Measurements from ENCODE around the gene PRDM10. TPM values are rescaled to one million over a fixed set of nuclear protein-coding genes. Genes with fewer than 3 reads are reported as not detected.

PRDM10 gene
- total RNA-seq, 6 donors from 2014 or later, result 6.8 to 13.9 (median 12.7) TPM

GRCh38 chr11:129978447-129978846 lies 24.2 kb downstream of the PRDM10 start:
- WGBS, 2 donors, result 92 to 95% methylated on average over 6 of the region's 6 CpGs
- no peak for ATAC-seq (ENCODE audit: low FRiP score in 2 of 2)
- Histone ChIP-seq H3K4me3 (no peak overlapping the region), H3K27ac (no peak overlapping the region), H3K36me3 (no peaks in the 10 kb centered on the region), H3K9me3 (no peaks in the 10 kb centered on the region), H3K4me1 (peaks cover 0 to 3% (median 0%) of the 10 kb centered on the region in 4 donors), H3K27me3 (no peaks in the 10 kb centered on the region)
- no peak for DNase-seq
- TF ChIP-seq POLR2AphosphoS5 (IDR thresholded peaks at IDR 0.05) (no peak), EP300 (IDR thresholded peaks at IDR 0.05) (no peak), CTCF (IDR thresholded peaks at IDR 0.05) (no peak), POLR2A (IDR thresholded peaks at IDR 0.05) (no peak)

GRCh38 chr11:129976328-129976727 lies 26.3 kb downstream of the PRDM10 start:
- ATAC-seq (ENCODE audit: low FRiP score in 2 of 2), result no peak
- DNase-seq, result no peak
- Histone ChIP-seq H3K4me3 (no peak overlapping the region), H3K9me3 (no peaks in the 10 kb centered on the region), H3K27me3 (no peaks in the 10 kb centered on the region), H3K36me3 (no peaks in the 10 kb centered on the region), H3K4me1 (peaks cover 0 to 3% (median 0%) of the 10 kb centered on the region in 4 donors), H3K27ac (no peak overlapping the region)
- 92 to 95% methylated on average over 6 of the region's 6 CpGs for WGBS, 2 donors
- TF ChIP-seq POLR2AphosphoS5 (IDR thresholded peaks at IDR 0.05) (no peak), EP300 (IDR thresholded peaks at IDR 0.05) (no peak), CTCF (IDR thresholded peaks at IDR 0.05) (no peak), POLR2A (IDR thresholded peaks at IDR 0.05) (no peak)

- 94 to 100% methylated on average over 1 to 2 of the region's 2 CpGs for WGBS, 2 donors
- ATAC-seq (ENCODE audit: low FRiP score in 2 of 2) (no peak), DNase-seq (no peak)
- no peak overlapping the region for H3K27ac ChIP-seq
- no peaks in the 10 kb centered on the region for H3K36me3 ChIP-seq
- no peak overlapping the region for H3K4me3 ChIP-seq
- no peaks in the 10 kb centered on the region for H3K27me3 ChIP-seq
- no peaks in the 10 kb centered on the region for H3K9me3 ChIP-seq
- TF ChIP-seq EP300 (IDR thresholded peaks at IDR 0.05) (no peak), CTCF (IDR thresholded peaks at IDR 0.05) (no peak), POLR2AphosphoS5 (IDR thresholded peaks at IDR 0.05) (no peak), POLR2A (IDR thresholded peaks at IDR 0.05) (no peak)
- H3K4me1 ChIP-seq, result peaks cover 0 to 3% (median 0%) of the 10 kb centered on the region in 4 donors
Observed at GRCh38 chr11:129975543-129975942, 27.1 kb downstream of the PRDM10 start.

GRCh38 chr11:129974672-129975071 lies 28.0 kb downstream of the PRDM10 start:
- 85 to 92% methylated on average over 11 of the region's 11 CpGs for WGBS, 2 donors
- no peaks in the 10 kb centered on the region for H3K27me3 ChIP-seq
- H3K4me1 ChIP-seq, result peaks cover 0 to 3% (median 0%) of the 10 kb centered on the region in 4 donors
- no peak for TF ChIP-seq CTCF (IDR thresholded peaks at IDR 0.05)
- TF ChIP-seq POLR2A (IDR thresholded peaks at IDR 0.05), result no peak
- TF ChIP-seq POLR2AphosphoS5 (IDR thresholded peaks at IDR 0.05), result no peak
- no peak for TF ChIP-seq EP300 (IDR thresholded peaks at IDR 0.05)
- DNase-seq (no peak), ATAC-seq (ENCODE audit: low FRiP score in 2 of 2) (no peak)
- H3K36me3 ChIP-seq, result no peaks in the 10 kb centered on the region
- H3K9me3 ChIP-seq, result no peaks in the 10 kb centered on the region
- no peak overlapping the region for H3K4me3 ChIP-seq
- H3K27ac ChIP-seq, result no peak overlapping the region

- ATAC-seq (ENCODE audit: low FRiP score in 2 of 2) (no peak), DNase-seq (no peak)
- H3K4me1 ChIP-seq, result peaks cover 0 to 3% (median 0%) of the 10 kb centered on the region in 4 donors
- no peak overlapping the region for H3K4me3 ChIP-seq
- no peaks in the 10 kb centered on the region for H3K9me3 ChIP-seq
- TF ChIP-seq POLR2AphosphoS5 (IDR thresholded peaks at IDR 0.05), result no peak
- no peak overlapping the region for H3K27ac ChIP-seq
- no peaks in the 10 kb centered on the region for H3K36me3 ChIP-seq
- no peaks in the 10 kb centered on the region for H3K27me3 ChIP-seq
Observed at GRCh38 chr11:129974237-129974636, 28.4 kb downstream of the PRDM10 start.
